Measurements from ENCODE around the gene VSIG10L2.
A peak's percentile ranks its signal among the peaks of the same experiment; 100 is the strongest.
"Not testable (repeated sequence)": the region's sequence is repeated elsewhere in the genome, so short reads cannot be mapped to it uniquely, and the experiment has no call there.

The VSIG10L2 gene

GRCh38 chr11:125967515-125967914 lies 21.7 kb downstream of the VSIG10L2 start:
- DNase-seq (ENCODE audit: low read depth), result no peak

GRCh38 chr11:125968354-125968753 lies 22.5 kb downstream of the VSIG10L2 start:
- no peak for DNase-seq (ENCODE audit: low read depth)

- DNase-seq (ENCODE audit: low read depth), result no peak
Observed at GRCh38 chr11:125971618-125972017, 25.8 kb downstream of the VSIG10L2 start.

GRCh38 chr11:125974284-125974683 lies 28.4 kb downstream of the VSIG10L2 start:
- no peak for DNase-seq (ENCODE audit: low read depth)

- no peak for DNase-seq (ENCODE audit: low read depth)
Observed at GRCh38 chr11:125975634-125976033, 29.8 kb downstream of the VSIG10L2 start.

- DNase-seq (ENCODE audit: low read depth), result no peak
Observed at GRCh38 chr11:125976156-125976555, 30.3 kb downstream of the VSIG10L2 start.

- no peak for DNase-seq (ENCODE audit: low read depth)
Observed at GRCh38 chr11:125977333-125977732, 31.5 kb downstream of the VSIG10L2 start.

- DNase-seq (ENCODE audit: low read depth), result no peak
Observed at GRCh38 chr11:125978181-125978716, 32.4 kb downstream of the VSIG10L2 start.

- no peak for DNase-seq (ENCODE audit: low read depth)
Observed at GRCh38 chr11:125978778-125979407, 33.0 kb downstream of the VSIG10L2 start.

GRCh38 chr11:125979511-125979910 lies 33.7 kb downstream of the VSIG10L2 start:
- no peak for DNase-seq (ENCODE audit: low read depth)

GRCh38 chr11:125980436-125980835 lies 34.6 kb downstream of the VSIG10L2 start:
- no peak for DNase-seq (ENCODE audit: low read depth)

GRCh38 chr11:125982348-125982730 lies 36.5 kb downstream of the VSIG10L2 start:
- no peak for DNase-seq (ENCODE audit: low read depth)

- not testable (repeated sequence) for DNase-seq (ENCODE audit: low read depth)
Observed at GRCh38 chr11:125985956-125986355, 40.1 kb downstream of the VSIG10L2 start.

GRCh38 chr11:125987066-125987641 lies 41.3 kb downstream of the VSIG10L2 start:
- no peak for DNase-seq (ENCODE audit: low read depth)

GRCh38 chr11:125990244-125990643 lies 44.4 kb downstream of the VSIG10L2 start:
- no peak for DNase-seq (ENCODE audit: low read depth)

GRCh38 chr11:125992893-125993292 lies 47.0 kb downstream of the VSIG10L2 start:
- no peak for DNase-seq (ENCODE audit: low read depth)

GRCh38 chr11:125994509-125994908 lies 48.7 kb downstream of the VSIG10L2 start:
- DNase-seq (ENCODE audit: low read depth), result no peak

- DNase-seq (ENCODE audit: low read depth), result peak; percentile 2
Observed at GRCh38 chr11:125995313-125995712, 49.5 kb downstream of the VSIG10L2 start.

GRCh38 chr11:125998267-125998666 lies 52.4 kb downstream of the VSIG10L2 start:
- no peak for DNase-seq (ENCODE audit: low read depth)

- DNase-seq (ENCODE audit: low read depth), result no peak
Observed at GRCh38 chr11:125999234-125999880, 53.5 kb downstream of the VSIG10L2 start.

- DNase-seq (ENCODE audit: low read depth), result no peak
Observed at GRCh38 chr11:126002181-126002580, 56.3 kb downstream of the VSIG10L2 start.

Data from activated T-helper 9 cell treated with anti-CD3 and anti-CD28 coated beads, Interleukin-2, amount 50 U/mL, for 16 hours (primary cell).